ENCODE results near the gene ADAM10.
A peak's percentile ranks its signal among the peaks of the same experiment; 100 is the strongest.

ADAM10 gene

GRCh38 chr15:58760385-58761009 is 11.0 kb upstream of the ADAM10 start:
- Histone ChIP-seq H3K4me1 (ENCODE audit: control insufficient read depth, insufficient read depth, low read length) (no peaks in the 10 kb centered on the region), H3K27me3 (ENCODE audit: control insufficient read depth, insufficient read depth, low read length, poor library complexity, severe bottlenecking) (no peaks in the 10 kb centered on the region), H3K9me3 (ENCODE audit: control insufficient read depth, low read length) (no peaks in the 10 kb centered on the region), H3K27ac (ENCODE audit: insufficient read depth, low read depth, low read length, poor library complexity, severe bottlenecking) (no peak overlapping the region), H3K36me3 (ENCODE audit: control insufficient read depth, insufficient read depth, low read length) (no peaks in the 10 kb centered on the region), H3K4me3 (ENCODE audit: insufficient read depth, low read depth, low read length) (no peak overlapping the region)
- 93 to 96% methylated on average over 6 to 7 of the region's 7 CpGs for WGBS, 2 experiments

GRCh38 chr15:58758141-58758540 is 8.6 kb upstream of the ADAM10 start:
- Histone ChIP-seq H3K27me3 (ENCODE audit: control insufficient read depth, insufficient read depth, low read length, poor library complexity, severe bottlenecking) (no peaks in the 10 kb centered on the region), H3K36me3 (ENCODE audit: control insufficient read depth, insufficient read depth, low read length) (no peaks in the 10 kb centered on the region), H3K4me3 (ENCODE audit: insufficient read depth, low read depth, low read length) (no peak overlapping the region), H3K4me1 (ENCODE audit: control insufficient read depth, insufficient read depth, low read length) (no peaks in the 10 kb centered on the region), H3K9me3 (ENCODE audit: control insufficient read depth, low read length) (no peaks in the 10 kb centered on the region), H3K27ac (ENCODE audit: insufficient read depth, low read depth, low read length, poor library complexity, severe bottlenecking) (no peak overlapping the region)
- WGBS, 2 experiments = 81 to 84% methylated on average over 2 of the region's 3 CpGs

GRCh38 chr15:58755956-58756355 is 6.4 kb upstream of the ADAM10 start:
- Histone ChIP-seq H3K27me3 (ENCODE audit: control insufficient read depth, insufficient read depth, low read length, poor library complexity, severe bottlenecking) (no peaks in the 10 kb centered on the region), H3K27ac (ENCODE audit: insufficient read depth, low read depth, low read length, poor library complexity, severe bottlenecking) (no peak overlapping the region), H3K4me3 (ENCODE audit: insufficient read depth, low read depth, low read length) (no peak overlapping the region), H3K36me3 (ENCODE audit: control insufficient read depth, insufficient read depth, low read length) (no peaks in the 10 kb centered on the region), H3K9me3 (ENCODE audit: control insufficient read depth, low read length) (no peaks in the 10 kb centered on the region), H3K4me1 (ENCODE audit: control insufficient read depth, insufficient read depth, low read length) (no peaks in the 10 kb centered on the region)
- 88 to 90% methylated on average over 6 of the region's 6 CpGs for WGBS, 2 experiments

GRCh38 chr15:58755350-58755749 is 5.8 kb upstream of the ADAM10 start:
- Histone ChIP-seq H3K27me3 (ENCODE audit: control insufficient read depth, insufficient read depth, low read length, poor library complexity, severe bottlenecking) (no peaks in the 10 kb centered on the region), H3K27ac (ENCODE audit: insufficient read depth, low read depth, low read length, poor library complexity, severe bottlenecking) (no peak overlapping the region), H3K4me3 (ENCODE audit: insufficient read depth, low read depth, low read length) (no peak overlapping the region), H3K9me3 (ENCODE audit: control insufficient read depth, low read length) (no peaks in the 10 kb centered on the region), H3K36me3 (ENCODE audit: control insufficient read depth, insufficient read depth, low read length) (no peaks in the 10 kb centered on the region), H3K4me1 (ENCODE audit: control insufficient read depth, insufficient read depth, low read length) (no peaks in the 10 kb centered on the region)
- 88 to 94% methylated on average over 3 of the region's 3 CpGs for WGBS, 2 experiments

- Histone ChIP-seq H3K4me3 (ENCODE audit: insufficient read depth, low read depth, low read length) (no peak overlapping the region), H3K36me3 (ENCODE audit: control insufficient read depth, insufficient read depth, low read length) (no peaks in the 10 kb centered on the region), H3K27ac (ENCODE audit: insufficient read depth, low read depth, low read length, poor library complexity, severe bottlenecking) (no peak overlapping the region), H3K27me3 (ENCODE audit: control insufficient read depth, insufficient read depth, low read length, poor library complexity, severe bottlenecking) (no peaks in the 10 kb centered on the region), H3K9me3 (ENCODE audit: control insufficient read depth, low read length) (no peaks in the 10 kb centered on the region), H3K4me1 (ENCODE audit: control insufficient read depth, insufficient read depth, low read length) (no peaks in the 10 kb centered on the region)
- 88 to 92% methylated on average over 3 of the region's 3 CpGs for WGBS, 2 experiments
These were observed 3.2 kb upstream of the ADAM10 start for GRCh38 chr15:58752716-58753115.

GRCh38 chr15:58748852-58749531 is 515 bp downstream of the ADAM10 start:
- Histone ChIP-seq H3K27ac (ENCODE audit: insufficient read depth, low read depth, low read length, poor library complexity, severe bottlenecking) (peak overlapping the region; percentile 97), H3K9me3 (ENCODE audit: control insufficient read depth, low read length) (no peaks in the 10 kb centered on the region), H3K4me1 (ENCODE audit: control insufficient read depth, insufficient read depth, low read length) (no peaks in the 10 kb centered on the region), H3K36me3 (ENCODE audit: control insufficient read depth, insufficient read depth, low read length) (no peaks in the 10 kb centered on the region), H3K27me3 (ENCODE audit: control insufficient read depth, insufficient read depth, low read length, poor library complexity, severe bottlenecking) (no peaks in the 10 kb centered on the region), H3K4me3 (ENCODE audit: insufficient read depth, low read depth, low read length) (peak overlapping the region; percentile 80)
- WGBS, 2 experiments = 0% methylated on average over 81 of the region's 81 CpGs

GRCh38 chr15:58748040-58748851 is 1.3 kb downstream of the ADAM10 start:
- peak overlapping the region; percentile 80 for H3K4me3 ChIP-seq (ENCODE audit: insufficient read depth, low read depth, low read length)

GRCh38 chr15:58746174-58746573 is 3.3 kb downstream of the ADAM10 start:
- H3K27me3 ChIP-seq (ENCODE audit: control insufficient read depth, insufficient read depth, low read length, poor library complexity, severe bottlenecking) = no peaks in the 10 kb centered on the region
- WGBS, 2 experiments = 100% methylated on average over 1 of the region's 1 CpG

More at GRCh38 chr15:58748040-58748851, 1.3 kb downstream of the ADAM10 start:
- Histone ChIP-seq H3K27ac (ENCODE audit: insufficient read depth, low read depth, low read length, poor library complexity, severe bottlenecking) (peak overlapping the region; percentile 97), H3K27me3 (ENCODE audit: control insufficient read depth, insufficient read depth, low read length, poor library complexity, severe bottlenecking) (no peaks in the 10 kb centered on the region), H3K36me3 (ENCODE audit: control insufficient read depth, insufficient read depth, low read length) (no peaks in the 10 kb centered on the region), H3K9me3 (ENCODE audit: control insufficient read depth, low read length) (no peaks in the 10 kb centered on the region), H3K4me1 (ENCODE audit: control insufficient read depth, insufficient read depth, low read length) (no peaks in the 10 kb centered on the region)
- 1 to 7% methylated on average over 9 to 12 of the region's 14 CpGs for WGBS, 2 experiments

GRCh38 chr15:58742819-58743502 is 6.5 kb downstream of the ADAM10 start:
- H3K9me3 ChIP-seq (ENCODE audit: control insufficient read depth, low read length) = no peaks in the 10 kb centered on the region
- no peak overlapping the region for H3K27ac ChIP-seq (ENCODE audit: insufficient read depth, low read depth, low read length, poor library complexity, severe bottlenecking)
- WGBS, 2 experiments = 73 to 77% methylated on average over 5 of the region's 5 CpGs

More at GRCh38 chr15:58746174-58746573, 3.3 kb downstream of the ADAM10 start:
- no peaks in the 10 kb centered on the region for H3K36me3 ChIP-seq (ENCODE audit: control insufficient read depth, insufficient read depth, low read length)
- no peak overlapping the region for H3K27ac ChIP-seq (ENCODE audit: insufficient read depth, low read depth, low read length, poor library complexity, severe bottlenecking)
- H3K4me1 ChIP-seq (ENCODE audit: control insufficient read depth, insufficient read depth, low read length) = no peaks in the 10 kb centered on the region
- no peaks in the 10 kb centered on the region for H3K9me3 ChIP-seq (ENCODE audit: control insufficient read depth, low read length)
- H3K4me3 ChIP-seq (ENCODE audit: insufficient read depth, low read depth, low read length) = no peak overlapping the region

More at GRCh38 chr15:58742819-58743502, 6.5 kb downstream of the ADAM10 start:
- no peaks in the 10 kb centered on the region for H3K36me3 ChIP-seq (ENCODE audit: control insufficient read depth, insufficient read depth, low read length)
- no peak overlapping the region for H3K4me3 ChIP-seq (ENCODE audit: insufficient read depth, low read depth, low read length)
- H3K4me1 ChIP-seq (ENCODE audit: control insufficient read depth, insufficient read depth, low read length) = no peaks in the 10 kb centered on the region
- no peaks in the 10 kb centered on the region for H3K27me3 ChIP-seq (ENCODE audit: control insufficient read depth, insufficient read depth, low read length, poor library complexity, severe bottlenecking)
